GM18505 (cell line): ENCODE results near the gene ARID5B.

Experiments used
- ATAC-seq: cut with Tn5 transposase; IDR thresholded peaks from one replicate; pipeline ENCODE4 v1.9.1; 2021; ENCODE audit not compliant: unreplicated experiment
- POLR2A ChIP-seq: IDR thresholded peaks from 4 replicates; pipeline ENCODE4 v1.6.1; 2011; ENCODE audit warnings: borderline replicate concordance; ENCODE audit not compliant: insufficient read depth, insufficient read length; ENCODE audit errors: extremely low read depth

Gene ARID5B

DNA sequence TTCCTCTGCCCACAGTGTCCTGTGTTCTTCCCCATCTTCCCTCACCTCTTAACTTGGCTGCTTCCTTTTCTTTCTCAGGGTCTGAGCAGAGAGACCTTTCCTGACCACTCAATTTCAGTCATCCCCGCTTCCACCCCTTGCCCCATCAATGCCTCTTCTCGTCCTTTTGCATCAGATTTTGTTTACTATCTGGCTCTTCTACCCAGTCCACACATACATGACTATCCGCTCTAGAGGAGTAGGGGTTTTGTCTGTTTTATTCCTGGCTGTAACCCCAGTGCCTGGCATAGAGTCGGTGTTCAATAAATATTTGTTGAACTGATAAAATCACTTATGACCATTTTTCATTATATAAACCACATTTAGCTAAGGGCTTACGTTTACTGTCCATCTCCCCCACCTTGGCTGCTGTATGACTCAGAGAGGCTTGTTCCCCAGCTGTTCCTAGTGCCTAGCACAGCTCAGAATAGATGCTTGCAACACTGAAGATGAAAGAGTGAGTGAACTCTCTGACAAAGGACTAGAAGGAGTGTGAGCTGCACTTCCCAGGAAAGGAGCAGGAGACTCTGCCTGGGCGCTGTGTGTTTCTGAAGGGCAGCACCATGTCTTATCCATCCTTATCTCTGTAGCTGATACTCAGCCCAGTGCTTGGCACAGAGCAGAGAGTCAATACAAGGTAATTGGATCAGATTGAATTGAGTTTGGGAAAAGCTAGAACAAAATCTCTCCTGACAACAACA, 21.9 kb downstream of the ARID5B start:
- no peak for ATAC-seq
- no peak for TF ChIP-seq POLR2A

DNA sequence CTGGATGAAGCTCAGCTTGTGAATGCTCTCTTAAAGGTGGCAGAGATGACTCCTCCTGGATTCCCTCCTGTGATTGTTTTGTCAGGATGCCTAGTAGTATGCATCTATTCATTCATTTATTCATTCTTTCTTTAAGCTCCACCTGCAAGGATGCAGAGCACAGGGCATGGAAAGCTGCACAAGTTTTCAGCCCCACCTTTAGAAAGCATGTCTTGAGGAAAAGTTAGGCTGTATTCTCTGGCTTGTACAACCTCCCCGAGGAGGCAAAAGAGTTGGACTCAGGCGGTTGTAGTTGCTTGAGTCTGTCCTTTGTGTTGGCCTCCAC, 22.4 kb downstream of the ARID5B start:
- no peak for TF ChIP-seq POLR2A
- ATAC-seq, result no peak

DNA sequence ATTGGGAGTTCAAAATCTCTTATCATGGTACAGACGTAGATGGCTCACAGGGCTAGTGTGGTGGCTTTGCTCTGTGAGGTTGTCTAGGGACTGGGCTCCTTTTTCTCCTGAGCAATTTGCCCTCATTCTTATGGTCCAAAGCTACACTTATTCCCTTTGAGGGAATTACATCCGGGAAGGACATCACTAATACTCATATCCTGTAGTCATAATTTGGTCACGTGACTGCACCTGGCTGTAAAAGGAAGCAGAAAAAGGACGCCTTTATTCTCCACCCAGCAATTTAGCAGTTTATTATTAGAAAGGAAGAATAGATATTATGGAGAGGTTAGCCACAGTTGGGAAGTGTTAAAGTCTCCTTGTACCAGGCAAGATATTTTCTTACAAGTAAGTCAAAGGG, 28.1 kb downstream of the ARID5B start:
- ATAC-seq, result no peak
- no peak for TF ChIP-seq POLR2A

DNA sequence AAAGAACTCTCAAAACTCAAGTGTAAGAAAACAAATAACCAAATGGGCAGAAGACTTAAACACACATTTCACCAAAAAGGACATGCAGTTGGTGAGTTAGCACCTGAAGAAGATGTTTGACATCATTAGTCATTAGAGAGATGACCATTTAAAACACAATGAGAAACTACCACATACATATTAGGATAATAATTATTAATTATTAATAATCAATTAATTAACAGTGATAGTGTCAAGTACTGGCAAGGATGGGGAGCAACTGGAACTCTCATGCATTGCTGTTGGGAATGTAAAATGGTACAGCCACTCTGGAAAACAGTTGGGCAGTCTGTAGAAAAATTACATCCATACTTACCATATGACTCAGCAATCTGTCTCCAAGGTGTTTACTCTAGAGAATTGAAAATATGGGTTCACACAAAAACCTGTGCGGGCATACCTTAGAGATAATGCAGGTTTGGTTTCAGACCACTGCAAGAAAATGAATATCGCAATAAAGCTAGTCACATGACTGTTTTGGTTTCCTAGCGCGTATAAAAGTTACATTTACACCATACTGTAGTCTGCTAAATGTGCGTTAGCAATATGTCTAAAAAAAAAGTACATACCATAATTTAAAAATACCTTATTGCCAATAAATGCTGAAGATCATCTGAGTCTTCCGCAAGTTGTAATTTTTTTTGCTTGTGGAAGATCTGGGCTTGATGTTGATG, 30.3 kb downstream of the ARID5B start:
- TF ChIP-seq POLR2A, result no peak

DNA sequence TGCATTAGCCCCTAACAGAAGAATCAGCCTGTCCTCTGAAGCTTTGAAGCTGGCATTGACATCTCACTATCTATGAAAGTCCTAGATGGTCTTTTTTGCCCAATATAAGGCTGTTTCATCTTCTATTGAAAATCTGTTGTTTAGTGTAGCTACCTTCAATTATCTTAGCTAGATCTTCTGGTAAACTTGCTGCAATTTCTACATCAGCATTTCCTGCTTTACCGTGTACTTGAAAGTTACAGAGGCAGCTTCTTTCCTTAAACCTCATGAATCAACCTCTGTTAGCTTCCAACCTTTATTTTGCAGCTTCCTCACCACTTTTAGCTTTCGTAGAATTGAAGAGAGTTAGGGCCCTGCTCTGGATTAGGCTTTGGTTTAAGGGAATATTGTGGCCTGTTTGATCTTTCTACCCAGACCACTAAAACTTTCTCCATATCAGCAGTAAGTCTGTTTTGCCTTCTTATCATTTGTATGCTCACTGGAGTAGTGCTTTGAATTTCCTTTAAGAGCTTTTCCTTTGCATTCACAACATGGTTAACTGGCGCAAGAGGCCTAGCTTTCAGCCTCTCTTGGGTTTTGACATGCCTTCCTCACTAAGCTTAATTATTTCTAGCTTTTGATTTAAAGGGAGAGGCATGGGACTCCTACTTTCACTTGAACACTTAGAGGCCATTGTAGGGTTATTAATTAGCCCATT, 32.5 kb downstream of the ARID5B start:
- TF ChIP-seq POLR2A, result no peak
- ATAC-seq, result no peak

More for the DNA sequence above, 30.3 kb downstream of the ARID5B start:
- no peak for ATAC-seq

DNA sequence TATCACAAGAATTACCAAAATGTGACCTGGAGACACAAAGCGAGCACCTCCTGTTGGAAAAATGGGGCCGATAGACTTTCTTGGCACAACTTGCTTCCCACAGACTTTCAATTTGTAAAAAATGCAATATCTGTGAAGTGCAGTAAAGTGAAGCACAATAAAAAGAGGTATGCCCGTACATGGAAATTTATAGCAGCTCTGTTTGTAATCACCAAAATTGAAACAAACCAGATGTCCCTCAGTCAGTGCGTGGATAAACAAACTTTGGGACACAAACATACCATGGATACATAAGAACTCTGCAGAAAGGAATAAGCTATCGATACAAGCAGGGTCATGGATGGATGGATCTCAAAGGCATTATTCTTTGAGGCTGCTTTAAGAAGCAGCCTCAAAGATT, 33.6 kb downstream of the ARID5B start:
- no peak for ATAC-seq
- no peak for TF ChIP-seq POLR2A

DNA sequence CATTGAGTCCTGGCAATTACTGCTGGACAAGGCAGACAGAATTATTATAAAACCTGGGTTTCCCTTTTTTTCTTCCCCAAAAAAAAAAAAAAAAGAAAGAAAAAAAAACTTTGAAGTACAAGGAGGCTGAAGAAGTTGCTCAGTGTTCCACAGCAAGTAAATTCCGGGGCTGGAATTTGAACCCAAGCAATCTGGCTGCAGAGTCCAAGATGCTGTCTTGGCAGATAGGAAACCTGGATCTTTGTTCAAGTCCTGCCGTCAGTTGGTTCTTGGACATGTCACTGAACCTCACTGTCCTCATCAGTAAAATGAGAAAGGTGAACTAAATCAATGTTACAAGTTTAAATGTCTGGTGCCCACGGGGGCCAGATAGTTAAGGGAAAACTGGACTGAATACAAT, 35.3 kb downstream of the ARID5B start:
- TF ChIP-seq POLR2A, result no peak
- no peak for ATAC-seq

DNA sequence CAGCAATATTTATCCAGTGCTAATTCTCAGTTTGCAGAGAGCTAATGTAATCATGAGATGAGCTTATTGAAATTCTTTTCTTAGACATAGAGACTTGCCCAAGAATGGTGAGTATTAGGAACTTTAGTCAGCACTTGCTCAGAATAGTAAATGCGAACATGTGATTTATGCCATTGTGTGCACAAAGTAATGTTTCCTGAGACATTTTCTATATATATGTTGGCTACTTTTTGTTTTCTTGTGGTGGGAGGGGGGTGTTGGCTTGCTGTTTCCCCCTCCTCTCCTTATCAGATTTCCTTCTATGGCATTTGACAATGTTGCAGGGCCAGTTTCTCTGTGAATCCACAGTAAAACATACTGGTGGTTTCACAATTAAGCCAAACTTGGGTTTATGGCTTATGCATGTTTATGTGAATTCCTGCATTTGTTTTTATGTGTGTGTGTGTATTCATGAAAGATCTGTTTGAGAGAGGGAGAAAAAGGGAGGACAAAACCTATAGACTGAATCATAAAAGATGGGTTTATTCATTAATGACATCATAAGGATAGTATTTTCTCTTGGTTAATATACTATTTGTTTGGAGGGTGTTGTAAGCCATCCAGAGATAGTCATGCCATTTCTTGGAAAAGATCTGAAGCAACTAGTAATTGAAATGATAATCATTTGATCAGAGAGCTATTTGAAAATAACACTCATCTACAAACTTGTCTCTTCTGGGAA, 36.3 kb downstream of the ARID5B start:
- no peak for TF ChIP-seq POLR2A
- ATAC-seq, result no peak

DNA sequence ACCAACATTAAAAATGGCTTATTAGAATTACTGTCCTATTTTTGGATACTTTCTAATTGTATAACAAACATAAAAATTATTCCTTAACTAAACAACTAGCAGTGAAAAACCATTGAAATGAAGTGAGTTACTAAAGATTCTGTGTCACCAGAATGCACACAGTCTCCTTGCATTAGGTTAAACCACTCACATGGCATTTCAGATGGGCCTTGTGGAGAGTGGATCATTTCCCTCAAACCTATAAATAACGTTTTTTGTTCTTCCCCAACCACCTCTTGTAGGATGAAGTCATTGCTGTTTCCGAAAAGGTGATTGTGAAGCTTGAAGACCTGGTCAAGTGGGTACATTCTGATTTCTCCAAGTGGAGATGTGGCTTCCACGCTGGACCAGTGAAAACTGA, 38.4 kb downstream of the ARID5B start:
- no peak for TF ChIP-seq POLR2A
- ATAC-seq, result no peak

DNA sequence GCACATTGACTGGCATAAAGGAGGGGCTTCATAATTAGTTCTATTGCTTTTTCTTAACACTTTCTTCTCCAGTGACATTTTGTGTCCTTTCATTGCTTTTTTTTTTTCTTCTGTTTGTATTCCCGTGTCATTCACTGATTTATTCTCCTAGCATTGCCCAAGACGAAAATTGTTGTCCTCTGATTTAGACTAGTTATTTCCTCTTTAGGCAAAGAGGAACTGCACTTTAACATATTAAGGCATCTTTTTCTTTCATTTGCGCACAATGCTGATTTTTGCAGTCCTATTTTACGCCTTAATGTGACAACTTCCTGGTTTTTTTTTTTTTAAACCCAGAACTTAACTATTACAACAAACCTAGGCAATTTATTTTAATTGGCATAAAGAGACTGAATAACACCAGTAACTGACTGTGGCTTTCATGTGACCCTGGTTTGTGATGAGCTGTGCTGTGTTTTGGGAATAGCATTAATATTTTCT, 39.7 kb downstream of the ARID5B start:
- no peak for ATAC-seq
- TF ChIP-seq POLR2A, result no peak

DNA sequence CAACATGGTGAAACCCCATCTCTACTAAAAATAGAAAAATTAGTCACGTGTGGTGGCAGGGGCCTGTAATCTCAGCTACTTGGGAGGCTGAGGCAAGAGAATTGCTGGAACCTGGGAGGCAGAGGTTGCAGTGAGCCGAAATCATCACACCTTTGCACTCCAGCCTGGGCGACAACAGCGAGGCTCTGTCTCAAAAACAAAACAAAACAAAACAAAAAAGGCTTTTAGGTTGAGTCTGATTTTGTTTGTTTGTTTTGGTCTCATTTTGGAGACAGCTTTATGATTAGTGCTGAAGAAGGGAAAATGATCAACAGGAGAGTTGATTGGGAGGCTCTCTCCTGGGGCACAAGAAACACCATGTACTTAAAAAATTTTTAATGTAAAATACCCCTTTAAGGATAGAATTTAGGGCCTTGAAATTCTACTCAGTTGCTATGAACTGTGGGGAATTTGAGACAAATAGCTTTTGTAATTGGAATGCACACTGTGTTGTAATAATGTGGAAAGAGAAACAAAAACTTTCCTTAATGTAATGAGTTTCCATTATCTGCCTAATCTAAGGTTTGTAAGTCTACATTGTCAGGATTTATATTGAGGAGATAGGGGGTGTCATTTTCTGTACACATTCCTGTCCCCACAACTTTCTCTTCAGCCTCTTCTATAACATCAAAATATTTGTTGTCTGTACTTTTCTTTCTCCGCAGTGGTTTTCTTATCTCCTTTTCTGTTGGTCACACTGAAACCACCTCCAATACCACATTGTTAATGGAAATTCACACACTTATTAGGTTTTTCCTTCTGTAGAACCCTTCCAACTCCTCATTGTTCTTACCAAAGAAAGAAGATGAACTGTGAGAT, 41.3 kb downstream of the ARID5B start:
- ATAC-seq, result no peak
- no peak for TF ChIP-seq POLR2A

DNA sequence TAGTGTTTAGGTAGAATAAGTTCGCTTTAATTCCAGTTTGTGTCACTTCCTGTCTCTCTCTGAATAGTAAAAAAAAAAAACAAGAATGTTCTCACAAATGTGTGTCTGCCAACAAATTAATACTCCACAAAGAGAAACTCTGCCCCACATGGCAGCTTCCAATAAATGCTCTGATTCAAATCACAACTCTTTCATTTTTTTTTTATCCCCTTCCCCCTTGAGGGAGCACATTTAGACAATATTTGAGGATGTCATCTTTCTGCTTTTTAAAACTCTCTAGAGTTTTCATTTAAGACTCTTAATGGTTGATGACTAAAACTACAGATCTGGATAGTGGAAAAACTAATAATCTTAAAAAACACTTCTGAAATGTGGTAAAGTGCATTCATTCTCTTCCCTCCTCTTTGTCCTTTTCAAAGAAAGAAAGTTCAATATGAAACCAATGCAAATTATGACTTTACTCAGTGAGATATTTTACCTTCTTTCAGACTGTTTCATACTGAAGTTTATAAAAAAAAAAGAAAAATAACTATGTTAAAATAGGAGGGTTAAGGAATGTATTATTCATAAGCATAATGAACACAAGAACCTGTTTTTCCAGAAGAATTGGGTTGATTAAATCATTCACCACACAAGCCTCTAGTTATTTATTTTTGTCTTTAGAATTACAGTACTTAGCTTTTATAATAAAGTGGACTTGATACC, 42.3 kb downstream of the ARID5B start:
- TF ChIP-seq POLR2A, result no peak
- ATAC-seq, result peak; percentile 47

DNA sequence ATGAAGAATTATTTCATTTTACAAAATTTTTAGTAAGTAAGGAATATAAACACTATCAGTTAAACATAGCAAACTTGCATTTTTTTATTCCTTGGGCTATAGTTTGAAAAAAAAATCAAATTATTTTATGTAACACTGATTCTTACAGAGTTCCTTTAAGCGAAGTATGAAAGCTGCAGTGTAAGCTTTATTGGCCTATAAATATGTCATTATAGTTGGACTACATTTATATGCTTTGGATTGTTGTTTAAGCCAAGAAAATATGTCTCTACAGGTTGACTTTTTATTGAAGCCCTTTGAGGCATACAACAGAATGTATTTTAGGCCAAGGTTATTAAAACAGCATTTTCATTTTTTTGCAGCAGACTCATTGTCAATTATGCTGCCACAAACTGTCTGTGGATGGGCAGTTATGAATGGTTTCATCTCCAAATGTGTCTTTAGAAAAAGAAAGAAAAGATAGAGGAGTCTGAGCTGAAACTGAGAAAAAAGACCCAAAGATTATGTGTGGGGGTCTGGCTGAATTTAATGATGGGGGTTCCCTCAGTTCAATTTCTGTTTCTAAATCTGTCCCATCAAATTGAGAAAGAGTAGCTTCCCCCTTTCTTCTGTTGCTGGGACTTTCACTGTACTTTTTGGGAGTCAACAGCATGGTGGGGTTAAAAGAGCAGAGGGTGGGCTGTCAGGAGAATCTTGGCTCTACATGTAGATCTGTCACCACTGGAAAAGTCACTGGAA, 43.1 kb downstream of the ARID5B start:
- ATAC-seq, result no peak
- TF ChIP-seq POLR2A, result no peak
